SW480 (cell line): Measurements from ENCODE around the gene GADL1.

Experiments
- DNase-seq: peaks from one replicate; pipeline ENCODE4 v3.0.0-alpha.2; 2016; ENCODE audit warnings: low spot score

GADL1 gene

GRCh38 chr3:30875505-30875904, 19.0 kb downstream of the GADL1 start:
- DNase-seq = no peak

- DNase-seq = no peak
Measured at GRCh38 chr3:30873671-30874070, 20.8 kb downstream of the GADL1 start.

- no peak for DNase-seq
Measured at GRCh38 chr3:30872879-30873278, 21.6 kb downstream of the GADL1 start.

GRCh38 chr3:30871720-30872119, 22.7 kb downstream of the GADL1 start:
- DNase-seq = no peak

- no peak for DNase-seq
Measured at GRCh38 chr3:30864836-30865235, 29.6 kb downstream of the GADL1 start.

GRCh38 chr3:30864132-30864531, 30.3 kb downstream of the GADL1 start:
- DNase-seq = no peak

- no peak for DNase-seq
Measured at GRCh38 chr3:30862004-30862403, 32.5 kb downstream of the GADL1 start.

GRCh38 chr3:30858894-30859389, 35.5 kb downstream of the GADL1 start:
- no peak for DNase-seq

GRCh38 chr3:30855400-30856292, 38.8 kb downstream of the GADL1 start:
- DNase-seq = no peak

- no peak for DNase-seq
Measured at GRCh38 chr3:30852833-30853232, 41.6 kb downstream of the GADL1 start.

- DNase-seq = no peak
Measured at GRCh38 chr3:30848087-30848779, 46.2 kb downstream of the GADL1 start.

- DNase-seq = no peak
Measured at GRCh38 chr3:30847592-30847991, 46.9 kb downstream of the GADL1 start.

GRCh38 chr3:30845606-30846005, 48.9 kb downstream of the GADL1 start:
- DNase-seq = no peak

GRCh38 chr3:30843877-30844276, 50.6 kb downstream of the GADL1 start:
- no peak for DNase-seq

- DNase-seq = no peak
Measured at GRCh38 chr3:30836141-30836540, 58.3 kb downstream of the GADL1 start.

- no peak for DNase-seq
Measured at GRCh38 chr3:30835667-30836066, 58.8 kb downstream of the GADL1 start.

GRCh38 chr3:30832961-30833575, 61.4 kb downstream of the GADL1 start:
- no peak for DNase-seq

- DNase-seq = no peak
Measured at GRCh38 chr3:30827080-30827479, 67.4 kb downstream of the GADL1 start.

- peak; percentile 1 for DNase-seq
Measured at GRCh38 chr3:30826531-30826942, 67.9 kb downstream of the GADL1 start.

- no peak for DNase-seq
Measured at GRCh38 chr3:30819067-30819798, 75.2 kb downstream of the GADL1 start.

- no peak for DNase-seq
Measured at GRCh38 chr3:30813734-30814133, 80.7 kb downstream of the GADL1 start.
